Progenitor cell of endocrine pancreas (in vitro differentiated cells): ENCODE measurements around the gene STAG1. TPM values are rescaled to one million over a fixed set of nuclear protein-coding genes. Genes with fewer than 3 reads are reported as not detected.

Experiments used
- DNase-seq: peaks from one replicate; pipeline ENCODE4 v3.0.0; 2021; ENCODE audit warnings: low spot score; ENCODE audit not compliant: unreplicated experiment
- H3K27ac Mint-ChIP-seq: 2 replicates; pipeline ENCODE4 v1.8.0; 2021; ENCODE audit warnings: mild to moderate bottlenecking, moderate library complexity, mixed read lengths
- H3K27me3 Mint-ChIP-seq: 2 replicates; pipeline ENCODE4 v1.8.0; 2021; ENCODE audit warnings: mixed read lengths
- H3K36me3 Mint-ChIP-seq: 2 replicates; pipeline ENCODE4 v1.8.0; 2022; ENCODE audit warnings: mixed read lengths; ENCODE audit not compliant: insufficient read depth
- H3K4me1 Mint-ChIP-seq: 2 replicates; pipeline ENCODE4 v1.8.0; 2021; ENCODE audit warnings: low read depth, mixed read lengths
- H3K4me3 Mint-ChIP-seq: 2 replicates; pipeline ENCODE4 v1.8.0; 2021; ENCODE audit warnings: low read depth, mild to moderate bottlenecking, moderate library complexity, mixed read lengths
- H3K9me3 Mint-ChIP-seq: 2 replicates; pipeline ENCODE4 v1.8.0; 2021; ENCODE audit warnings: low read depth, mixed read lengths
- total RNA-seq: library from RNA; stranded (reverse); gene quantifications from 2 replicates; pipeline ENCODE4 v1.2.1, GENCODE V29; 2021
- TF ChIP-seq, protein P1 (sequence below): fragments of 200-600 bp; sonication (generic); IDR thresholded peaks from one replicate; pipeline ENCODE4 v1.5.0; 2021; ENCODE audit warnings: antibody characterized with exemption, mild to moderate bottlenecking; ENCODE audit not compliant: unreplicated experiment

The STAG1 gene
- total RNA-seq, 1 donor from 2014 or later: 46.4 TPM

GRCh38 chr3:136326316-136326715 lies 425.9 kb downstream of the STAG1 start:
- H3K4me1 Mint-ChIP-seq: no peaks in the 10 kb centered on the region

GRCh38 chr3:136311968-136312367 lies 440.2 kb downstream of the STAG1 start:
- no peaks in the 10 kb centered on the region for H3K27me3 Mint-ChIP-seq
- TF ChIP-seq, protein P1, sequence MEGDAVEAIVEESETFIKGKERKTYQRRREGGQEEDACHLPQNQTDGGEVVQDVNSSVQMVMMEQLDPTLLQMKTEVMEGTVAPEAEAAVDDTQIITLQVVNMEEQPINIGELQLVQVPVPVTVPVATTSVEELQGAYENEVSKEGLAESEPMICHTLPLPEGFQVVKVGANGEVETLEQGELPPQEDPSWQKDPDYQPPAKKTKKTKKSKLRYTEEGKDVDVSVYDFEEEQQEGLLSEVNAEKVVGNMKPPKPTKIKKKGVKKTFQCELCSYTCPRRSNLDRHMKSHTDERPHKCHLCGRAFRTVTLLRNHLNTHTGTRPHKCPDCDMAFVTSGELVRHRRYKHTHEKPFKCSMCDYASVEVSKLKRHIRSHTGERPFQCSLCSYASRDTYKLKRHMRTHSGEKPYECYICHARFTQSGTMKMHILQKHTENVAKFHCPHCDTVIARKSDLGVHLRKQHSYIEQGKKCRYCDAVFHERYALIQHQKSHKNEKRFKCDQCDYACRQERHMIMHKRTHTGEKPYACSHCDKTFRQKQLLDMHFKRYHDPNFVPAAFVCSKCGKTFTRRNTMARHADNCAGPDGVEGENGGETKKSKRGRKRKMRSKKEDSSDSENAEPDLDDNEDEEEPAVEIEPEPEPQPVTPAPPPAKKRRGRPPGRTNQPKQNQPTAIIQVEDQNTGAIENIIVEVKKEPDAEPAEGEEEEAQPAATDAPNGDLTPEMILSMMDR: no peak
- H3K4me3 Mint-ChIP-seq: no peak overlapping the region
- H3K36me3 Mint-ChIP-seq: peaks cover 19% of the 10 kb centered on the region
- H3K4me1 Mint-ChIP-seq: no peaks in the 10 kb centered on the region
- H3K27ac Mint-ChIP-seq: no peak overlapping the region
- no peak for DNase-seq
- H3K9me3 Mint-ChIP-seq: no peaks in the 10 kb centered on the region

More at GRCh38 chr3:136326316-136326715, 425.9 kb downstream of the STAG1 start:
- Mint-ChIP-seq H3K36me3 (peaks cover 48% of the 10 kb centered on the region), H3K4me3 (no peak overlapping the region), H3K27me3 (no peaks in the 10 kb centered on the region), H3K9me3 (peaks cover 24% of the 10 kb centered on the region), H3K27ac (no peak overlapping the region)
- TF ChIP-seq, protein P1: no peak
- no peak for DNase-seq

DNA sequence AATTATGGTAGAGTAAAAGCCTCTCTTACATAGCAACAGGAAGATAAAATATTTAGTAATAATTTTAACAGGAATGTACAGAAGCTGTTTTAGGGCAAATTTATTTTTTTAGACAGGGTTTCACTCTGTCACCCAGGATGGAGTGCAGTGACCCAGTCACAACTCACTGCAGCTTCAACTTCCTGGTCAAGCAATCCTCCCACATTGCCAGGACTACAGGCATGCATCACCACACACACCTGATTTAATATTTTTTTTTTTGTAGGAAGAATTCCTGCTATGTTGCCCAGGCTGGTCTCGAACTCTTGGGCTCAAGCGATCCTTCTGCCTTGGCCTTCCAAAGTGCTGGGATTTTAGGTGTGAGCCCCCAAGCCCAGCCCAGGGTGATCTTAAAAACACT lies 440.9 kb downstream of the STAG1 start:
- no peak for DNase-seq
- H3K27ac Mint-ChIP-seq: no peak overlapping the region
- H3K9me3 Mint-ChIP-seq: no peaks in the 10 kb centered on the region
- H3K36me3 Mint-ChIP-seq: peaks cover 16% of the 10 kb centered on the region
- H3K27me3 Mint-ChIP-seq: no peaks in the 10 kb centered on the region
- TF ChIP-seq, protein P1: no peak
- no peaks in the 10 kb centered on the region for H3K4me1 Mint-ChIP-seq
- no peak overlapping the region for H3K4me3 Mint-ChIP-seq

DNA sequence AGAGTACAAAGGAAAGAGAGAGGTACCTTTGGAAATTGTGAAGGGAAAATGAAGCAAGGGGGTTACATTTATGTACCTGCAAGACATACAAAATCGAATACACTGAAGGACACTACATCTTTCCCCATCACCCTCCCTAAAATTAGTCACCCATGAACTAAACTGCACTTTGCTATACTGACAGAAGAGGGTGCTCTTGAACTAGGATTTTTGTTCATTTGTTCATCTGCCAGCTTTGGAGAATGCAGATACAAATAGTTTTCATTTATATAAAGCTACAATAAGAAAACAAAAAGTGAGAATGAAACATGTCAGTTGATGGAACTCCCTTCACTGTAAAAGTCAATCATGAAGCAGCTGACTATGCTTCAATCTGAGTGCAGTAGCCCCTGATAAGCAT lies 446.3 kb downstream of the STAG1 start:
- Mint-ChIP-seq H3K4me3 (no peak overlapping the region), H3K9me3 (peaks cover 3% of the 10 kb centered on the region), H3K27ac (no peak overlapping the region), H3K27me3 (no peaks in the 10 kb centered on the region), H3K4me1 (no peaks in the 10 kb centered on the region), H3K36me3 (peaks cover 19% of the 10 kb centered on the region)
- TF ChIP-seq, protein P1: peak; percentile 11
- DNase-seq: no peak

DNA sequence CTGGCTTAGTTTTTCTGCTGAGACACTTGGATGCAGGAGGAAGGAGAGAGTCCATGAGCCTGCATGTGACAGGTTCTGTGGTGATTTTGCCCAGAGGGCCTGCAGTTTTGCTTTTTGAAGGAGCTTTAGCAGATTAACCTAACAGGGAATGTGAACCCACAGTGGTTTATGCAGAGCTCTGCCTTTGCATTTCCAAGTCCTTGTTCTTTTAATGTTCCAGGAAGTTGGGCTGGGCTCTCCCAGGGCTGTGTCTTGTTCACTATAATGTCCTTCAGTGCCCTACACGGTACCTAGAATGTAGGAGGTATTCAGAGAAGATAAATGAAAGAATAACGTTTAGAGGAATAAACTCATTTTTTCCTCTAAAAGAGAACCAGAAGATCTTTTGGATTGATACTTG lies 451.7 kb downstream of the STAG1 start:
- Mint-ChIP-seq H3K4me1 (no peaks in the 10 kb centered on the region), H3K9me3 (no peaks in the 10 kb centered on the region), H3K27me3 (no peaks in the 10 kb centered on the region), H3K4me3 (no peak overlapping the region), H3K36me3 (peaks cover 13% of the 10 kb centered on the region), H3K27ac (no peak overlapping the region)
- DNase-seq: no peak
- TF ChIP-seq, protein P1: no peak
